PC-3 (cell line): ENCODE data around the gene PCBD1. TPM values are rescaled to one million over a fixed set of nuclear protein-coding genes. Genes with fewer than 3 reads are reported as not detected.

Source experiments
- ATAC-seq: fragments of 200-7000 bp; cut with Tn5 transposase; 2 replicates; pipeline ENCODE4 v1.9.1; 2020; ENCODE audit warnings: mild to moderate bottlenecking, moderate library complexity
- BruUV-seq: library from RNA; stranded (reverse); fragments of 400-500 nt; replicated peaks from 2 replicates; lab custom pipeline; 2021; lab: Mats Ljungman, UMichigan
- CTCF ChIA-PET: fragments of 300-600 bp; sonication (Branson Sonifier 250); formaldehyde crosslinking; loops from one replicate; lab custom pipeline; 2022; ENCODE audit warnings: antibody characterized with exemption; lab: Charles Lee
- POLR2A ChIA-PET: fragments of 300-600 bp; sonication (Branson Sonifier 250); formaldehyde crosslinking; loops from one replicate; lab custom pipeline; 2022; ENCODE audit warnings: antibody characterized with exemption; ENCODE audit not compliant: unreplicated experiment; lab: Charles Lee
- DNase-seq: peaks from one replicate; pipeline ENCODE4 v3.0.0-alpha.2; 2015
- H2AFZ ChIP-seq: fragments of 300-600 bp; sonication (generic); 2 replicates; pipeline ENCODE4 v1.6.0; 2016; ENCODE audit warnings: antibody characterized with exemption, low read length
- H3F3A ChIP-seq: fragments of 300-600 bp; sonication (generic); one replicate; pipeline ENCODE4 v1.6.0; 2017; ENCODE audit warnings: antibody characterized with exemption, low read length, control low read depth, mild to moderate bottlenecking; ENCODE audit not compliant: unreplicated experiment
- H3K27ac ChIP-seq: fragments of 300-600 bp; sonication (generic); 2 replicates; pipeline ENCODE4 v1.5.1; 2016; ENCODE audit warnings: mild to moderate bottlenecking, low read length
- H3K27me3 ChIP-seq: fragments of 300-600 bp; sonication (generic); 2 replicates; pipeline ENCODE4 v1.6.1; 2016; ENCODE audit warnings: low read length, mixed read lengths
- H3K36me3 ChIP-seq: fragments of 300-600 bp; sonication (generic); 2 replicates; pipeline ENCODE4 v1.6.1; 2016; ENCODE audit warnings: low read depth, mixed run types, low read length, mixed read lengths
- H3K4me1 ChIP-seq: fragments of 300-600 bp; sonication (generic); 2 replicates; pipeline ENCODE4 v1.5.1; 2016; ENCODE audit warnings: low read length; ENCODE audit not compliant: insufficient read depth
- H3K4me2 ChIP-seq: fragments of 300-600 bp; sonication (generic); 2 replicates; pipeline ENCODE4 v1.6.0; 2016; ENCODE audit warnings: low read length
- H3K4me3 ChIP-seq: fragments of 300-600 bp; sonication (generic); 2 replicates; pipeline ENCODE4 v1.5.1; 2016; ENCODE audit warnings: mild to moderate bottlenecking, low read length, mixed read lengths
- H3K79me2 ChIP-seq: fragments of 300-600 bp; sonication (generic); 2 replicates; pipeline ENCODE4 v1.6.1; 2017; ENCODE audit warnings: low read length, mixed read lengths
- H3K9ac ChIP-seq: fragments of 300-600 bp; sonication (generic); 2 replicates; pipeline ENCODE4 v1.6.0; 2016; ENCODE audit warnings: mild to moderate bottlenecking, low read length
- H3K9me2 ChIP-seq: fragments of 300-600 bp; sonication (generic); replicated peaks from 2 replicates; pipeline ENCODE4 v1.6.1; 2016; ENCODE audit warnings: mixed run types, low read length, mixed read lengths
- H3K9me3 ChIP-seq: fragments of 300-600 bp; sonication (generic); 2 replicates; pipeline ENCODE4 v1.6.1; 2016; ENCODE audit warnings: low read length, mixed read lengths
- H4K20me1 ChIP-seq: fragments of 300-600 bp; sonication (generic); 2 replicates; pipeline ENCODE4 v1.6.1; 2016; ENCODE audit warnings: low read length, mixed read lengths
- EZH2 ChIP-seq: fragments of 300-600 bp; sonication (generic); IDR thresholded peaks from one replicate; pipeline ENCODE4 v1.6.1; 2017; ENCODE audit warnings: antibody characterized with exemption, mild to moderate bottlenecking, low read length; ENCODE audit not compliant: unreplicated experiment
- EZH2phosphoT487 ChIP-seq: fragments of 300-600 bp; sonication (generic); IDR thresholded peaks from 2 replicates; pipeline ENCODE4 v1.6.1; 2018; ENCODE audit warnings: mild to moderate bottlenecking, antibody characterized with exemption, low read length, borderline replicate concordance
- intact Hi-C: fragments of 100-400 bp; cut with micrococcal nuclease; formaldehyde crosslinking; loops from 2 replicates; pipeline ENCODE4 v1.9.0; 2023
- total RNA-seq: library from RNA; depleted of rRNA; stranded (reverse); fragments of >200 nt; gene quantifications from 2 replicates; pipeline ENCODE4 v1.2.3, GENCODE V29; 2014
- TF ChIP-seq, protein P1 (sequence below): fragments of 300-600 bp; sonication (generic); conservative IDR thresholded peaks from 2 replicates; pipeline ENCODE4 v1.5.1; 2017; ENCODE audit warnings: antibody characterized with exemption, low read depth, mild to moderate bottlenecking, low read length

PCBD1 gene
- total RNA-seq, 1 experiment from 2014 or later = 283 TPM

DNA sequence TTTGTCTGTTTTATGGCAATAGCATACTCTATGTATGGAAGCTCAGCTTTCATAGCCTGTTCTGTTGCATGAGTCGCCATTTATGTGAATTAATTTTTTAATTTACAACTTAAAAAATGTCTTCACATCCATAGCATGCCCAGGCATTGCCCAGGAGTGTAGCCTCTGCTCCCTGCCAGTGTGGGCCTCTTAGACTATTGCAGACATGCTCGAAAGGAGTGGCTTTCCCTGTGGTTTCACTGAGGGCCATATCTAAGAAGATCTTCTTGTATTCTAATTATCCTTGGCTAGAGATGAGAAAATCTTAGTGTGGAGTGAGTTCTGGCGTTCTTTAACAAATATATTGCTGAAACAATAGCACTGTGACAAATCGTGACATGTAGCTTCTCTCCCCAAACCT, 35.3 kb downstream of the PCBD1 start:
- CTCF ChIA-PET = no interaction called here
- no peak overlapping the region for H2AFZ ChIP-seq
- H4K20me1 ChIP-seq = no peaks in the 10 kb centered on the region
- H3K4me3 ChIP-seq = no peak overlapping the region
- H3K9ac ChIP-seq = no peak overlapping the region
- no peak for TF ChIP-seq EZH2phosphoT487
- TF ChIP-seq EZH2 = no peak
- TF ChIP-seq, protein P1, sequence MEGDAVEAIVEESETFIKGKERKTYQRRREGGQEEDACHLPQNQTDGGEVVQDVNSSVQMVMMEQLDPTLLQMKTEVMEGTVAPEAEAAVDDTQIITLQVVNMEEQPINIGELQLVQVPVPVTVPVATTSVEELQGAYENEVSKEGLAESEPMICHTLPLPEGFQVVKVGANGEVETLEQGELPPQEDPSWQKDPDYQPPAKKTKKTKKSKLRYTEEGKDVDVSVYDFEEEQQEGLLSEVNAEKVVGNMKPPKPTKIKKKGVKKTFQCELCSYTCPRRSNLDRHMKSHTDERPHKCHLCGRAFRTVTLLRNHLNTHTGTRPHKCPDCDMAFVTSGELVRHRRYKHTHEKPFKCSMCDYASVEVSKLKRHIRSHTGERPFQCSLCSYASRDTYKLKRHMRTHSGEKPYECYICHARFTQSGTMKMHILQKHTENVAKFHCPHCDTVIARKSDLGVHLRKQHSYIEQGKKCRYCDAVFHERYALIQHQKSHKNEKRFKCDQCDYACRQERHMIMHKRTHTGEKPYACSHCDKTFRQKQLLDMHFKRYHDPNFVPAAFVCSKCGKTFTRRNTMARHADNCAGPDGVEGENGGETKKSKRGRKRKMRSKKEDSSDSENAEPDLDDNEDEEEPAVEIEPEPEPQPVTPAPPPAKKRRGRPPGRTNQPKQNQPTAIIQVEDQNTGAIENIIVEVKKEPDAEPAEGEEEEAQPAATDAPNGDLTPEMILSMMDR = no peak
- H3K36me3 ChIP-seq = peaks cover 54% of the 10 kb centered on the region
- POLR2A ChIA-PET = no interaction called here
- peaks cover 21% of the 10 kb centered on the region for H3K4me1 ChIP-seq
- no peak overlapping the region for H3K27ac ChIP-seq
- H3F3A ChIP-seq = no peaks in the 10 kb centered on the region
- no peaks in the 10 kb centered on the region for H3K9me3 ChIP-seq
- no peaks in the 10 kb centered on the region for H3K9me2 ChIP-seq
- ATAC-seq (no peak), DNase-seq (no peak)
- H3K4me2 ChIP-seq = no peak overlapping the region
- no peaks in the 10 kb centered on the region for H3K79me2 ChIP-seq
- BruUV-seq = no TSS peak
- intact Hi-C loops = no loop called here
- no peaks in the 10 kb centered on the region for H3K27me3 ChIP-seq

DNA sequence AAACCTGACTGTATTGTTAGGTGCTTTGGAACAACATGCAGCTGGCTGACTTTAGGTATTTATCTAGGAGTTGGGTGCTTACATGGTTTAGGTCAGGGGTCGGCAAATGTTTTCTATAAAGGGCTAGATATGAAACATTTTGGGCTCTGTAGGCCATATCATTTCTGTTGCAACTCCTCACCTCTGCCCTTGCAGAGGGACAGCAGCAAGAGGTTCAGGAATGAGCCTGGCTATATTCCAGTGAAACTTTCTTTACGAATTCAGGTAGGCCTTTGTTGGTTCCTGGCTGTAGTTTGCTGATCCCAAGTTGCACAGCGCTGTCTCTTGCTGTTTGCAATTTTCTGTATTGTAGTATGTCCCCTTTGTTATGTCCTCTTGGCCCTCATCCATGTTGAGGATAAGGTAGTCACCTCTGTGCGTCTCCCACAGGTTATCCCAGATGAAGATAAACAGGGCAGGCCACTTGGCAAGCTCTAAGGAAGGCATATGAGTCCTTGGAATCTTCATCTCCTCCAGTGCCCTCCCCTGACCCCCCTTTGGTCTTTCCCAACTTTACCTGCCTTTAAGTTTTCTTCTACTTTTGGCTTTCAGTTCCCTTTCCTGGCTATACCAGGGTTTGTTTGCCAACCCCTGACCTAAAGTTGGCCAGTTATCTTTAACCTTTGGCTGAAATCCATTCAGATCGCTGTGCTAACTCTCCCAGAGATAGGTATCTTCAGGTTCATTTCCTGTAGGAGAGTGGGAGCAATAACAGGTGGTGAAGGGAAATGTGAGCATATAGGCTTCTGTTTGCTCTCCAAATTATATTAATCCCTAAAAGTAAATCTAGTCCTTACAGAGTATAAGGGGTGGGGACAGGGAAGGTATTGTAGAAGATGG, 36.5 kb downstream of the PCBD1 start:
- Histone ChIP-seq H3K79me2 (no peaks in the 10 kb centered on the region), H3F3A (no peaks in the 10 kb centered on the region), H3K9ac (no peak overlapping the region), H3K9me3 (no peaks in the 10 kb centered on the region), H3K9me2 (no peaks in the 10 kb centered on the region), H3K4me3 (no peak overlapping the region), H4K20me1 (no peaks in the 10 kb centered on the region), H2AFZ (no peak overlapping the region), H3K4me2 (no peak overlapping the region), H3K4me1 (peaks cover 21% of the 10 kb centered on the region), H3K27ac (no peak overlapping the region), H3K27me3 (no peaks in the 10 kb centered on the region), H3K36me3 (peaks cover 48% of the 10 kb centered on the region)
- ChIA-PET POLR2A (no interaction called here), CTCF (no interaction called here)
- DNase-seq (no peak), ATAC-seq (no peak; the same call in 1 of the 2 replicates)
- no TSS peak for BruUV-seq
- intact Hi-C loops = no loop called here
- TF ChIP-seq EZH2 (no peak), EZH2phosphoT487 (no peak)
- TF ChIP-seq, protein P1 = no peak

DNA sequence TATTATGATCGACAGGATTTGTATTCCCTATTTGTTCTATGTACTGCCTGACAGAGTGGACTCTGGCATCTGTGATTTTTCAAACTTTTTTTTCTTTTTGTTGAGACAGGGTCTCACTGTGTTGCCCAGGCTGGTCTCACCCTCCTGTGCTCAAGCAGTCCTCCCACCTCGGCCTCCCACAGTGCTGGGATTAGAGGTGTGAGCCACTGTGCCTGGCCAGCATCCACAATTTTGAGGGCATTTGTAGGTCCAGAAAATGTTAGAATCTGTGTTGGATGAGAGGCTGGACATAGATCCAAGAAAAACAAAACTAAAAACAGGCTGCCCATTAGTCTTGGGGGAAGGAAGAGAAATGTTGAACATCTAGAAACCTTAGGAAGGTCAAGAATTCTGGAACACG, 38.3 kb downstream of the PCBD1 start:
- Histone ChIP-seq H4K20me1 (no peaks in the 10 kb centered on the region), H3K4me1 (peaks cover 28% of the 10 kb centered on the region)
- intact Hi-C loops = no loop called here

More for the DNA sequence above, 38.3 kb downstream of the PCBD1 start:
- TF ChIP-seq EZH2 = no peak
- Histone ChIP-seq H3K27me3 (no peaks in the 10 kb centered on the region), H3K4me2 (no peak overlapping the region), H3K79me2 (no peaks in the 10 kb centered on the region), H3K9ac (no peak overlapping the region), H2AFZ (no peak overlapping the region), H3K27ac (no peak overlapping the region), H3K9me2 (no peaks in the 10 kb centered on the region), H3K36me3 (peaks cover 50% of the 10 kb centered on the region; the same call in 1 of the 2 replicates), H3F3A (no peaks in the 10 kb centered on the region), H3K4me3 (no peak overlapping the region), H3K9me3 (no peaks in the 10 kb centered on the region)
- no TSS peak for BruUV-seq
- DNase-seq (no peak), ATAC-seq (no peak)
- CTCF ChIA-PET = no interaction called here
- POLR2A ChIA-PET = no interaction called here
